Liver (tissue), 9 donors: ENCODE results near the gene DDB1. TPM values are rescaled to one million over a fixed set of nuclear protein-coding genes. Genes with fewer than 3 reads are reported as not detected.

ENCODE experiments used
- DNase-seq: peaks from one replicate; pipeline ENCODE4 v3.0.0-alpha.2; 2017; ENCODE audit warnings: low spot score
- H3K27ac ChIP-seq, 2 donors: one replicate each; pipeline ENCODE4 v1.7.0; 2013; ENCODE audit warnings: inconsistent platforms in 2 of 2, low read length in 2 of 2, control low read depth in 1 of 2, low read depth in 1 of 2, mild to moderate bottlenecking in 1 of 2
- H3K27me3 ChIP-seq, 4 donors: one replicate each; pipeline versions ENCODE4 v1.6.1 to v1.7.0; 2013; ENCODE audit warnings: low read length in 3 of 4, inconsistent platforms in 1 of 4, mild to moderate bottlenecking in 1 of 4, moderate library complexity in 1 of 4; ENCODE audit not compliant: control insufficient read depth in 4 of 4, insufficient read depth in 4 of 4
- H3K36me3 ChIP-seq, 4 donors: one replicate each; pipeline versions ENCODE4 v1.6.1 to v1.7.0; 2013; ENCODE audit warnings: low read length in 3 of 4, mild to moderate bottlenecking in 3 of 4, low read depth in 1 of 4, moderate library complexity in 1 of 4; ENCODE audit not compliant: control insufficient read depth in 4 of 4, insufficient read depth in 3 of 4
- H3K4me1 ChIP-seq, 4 donors: one replicate each; pipeline versions ENCODE4 v1.6.1 to v1.7.0; 2013; ENCODE audit warnings: low read length in 3 of 4, mild to moderate bottlenecking in 3 of 4, moderate library complexity in 1 of 4; ENCODE audit not compliant: control insufficient read depth in 4 of 4, insufficient read depth in 4 of 4
- H3K4me3 ChIP-seq, 3 donors: one replicate each; pipeline versions ENCODE4 v1.6.1 to v1.7.0; 2013; ENCODE audit warnings: low read length in 3 of 3, control low read depth in 1 of 3, low read depth in 1 of 3, mild to moderate bottlenecking in 1 of 3
- H3K9ac ChIP-seq, 2 donors: one replicate each; pipeline ENCODE4 v1.7.0; 2013; ENCODE audit warnings: low read length in 2 of 2, mild to moderate bottlenecking in 2 of 2, moderate library complexity in 2 of 2, control low read depth in 1 of 2, low read depth in 1 of 2
- H3K9me3 ChIP-seq, 4 donors: one replicate each; pipeline versions ENCODE4 v1.6.1 to v1.7.0; 2013; ENCODE audit warnings: low read length in 3 of 4; ENCODE audit not compliant: control insufficient read depth in 4 of 4
- ATF3 ChIP-seq: IDR thresholded peaks from 2 replicates; pipeline ENCODE4 v1.6.1; 2016; ENCODE audit warnings: antibody characterized with exemption
- CTCF ChIP-seq: fragments of 150-350 bp; IDR thresholded peaks from 2 replicates; pipeline ENCODE4 v1.5.1; 2017; ENCODE audit warnings: improper control_type of control experiment, low read depth, low read length; ENCODE audit not compliant: missing input control
- EGR1 ChIP-seq, 2 donors: IDR thresholded peaks; 2 replicates each; pipeline ENCODE4 v1.6.1; 2016 to 2018; ENCODE audit warnings: antibody characterized with exemption in 2 of 2, low read depth in 2 of 2
- FOXA1 ChIP-seq: IDR thresholded peaks from 2 replicates; pipeline ENCODE4 v1.6.1; 2016; ENCODE audit warnings: antibody characterized with exemption
- FOXA2 ChIP-seq: IDR thresholded peaks from 2 replicates; pipeline ENCODE4 v1.6.1; 2016; ENCODE audit warnings: antibody characterized with exemption
- GABPA ChIP-seq, 2 donors: IDR thresholded peaks in 1 of 2; conservative IDR thresholded peaks in 1 of 2; 2 replicates each; pipeline ENCODE4 v1.6.1; 2016; ENCODE audit warnings: antibody characterized with exemption in 2 of 2, mild to moderate bottlenecking in 1 of 2, moderate library complexity in 1 of 2
- HNF4A ChIP-seq, 2 donors: conservative IDR thresholded peaks; 2 replicates each; pipeline ENCODE4 v1.6.1; 2016; ENCODE audit warnings: antibody characterized with exemption in 2 of 2, mild to moderate bottlenecking in 2 of 2
- HNF4G ChIP-seq: IDR thresholded peaks from 2 replicates; pipeline ENCODE4 v1.6.1; 2016; ENCODE audit warnings: antibody characterized with exemption
- JUND ChIP-seq, 2 donors: IDR thresholded peaks; 2 replicates each; pipeline ENCODE4 v1.6.1; 2016; ENCODE audit warnings: antibody characterized with exemption in 2 of 2
- MAX ChIP-seq: IDR thresholded peaks from 2 replicates; pipeline ENCODE4 v1.6.1; 2016; ENCODE audit warnings: antibody characterized with exemption
- NR2F2 ChIP-seq: IDR thresholded peaks from 2 replicates; pipeline ENCODE4 v1.6.1; 2016; ENCODE audit warnings: antibody characterized with exemption
- RAD21 ChIP-seq, 2 donors: IDR thresholded peaks; 2 replicates each; pipeline ENCODE4 v1.6.1; 2016; ENCODE audit warnings: antibody characterized with exemption in 2 of 2, mild to moderate bottlenecking in 2 of 2
- REST ChIP-seq: IDR thresholded peaks from 2 replicates; pipeline ENCODE4 v1.6.1; 2016; ENCODE audit warnings: antibody characterized with exemption, mild to moderate bottlenecking
- RXRA ChIP-seq, 2 donors: IDR thresholded peaks; 2 replicates each; pipeline ENCODE4 v1.6.1; 2017 to 2018; ENCODE audit warnings: antibody characterized with exemption in 2 of 2, mild to moderate bottlenecking in 1 of 2
- SP1 ChIP-seq: IDR thresholded peaks from 2 replicates; pipeline ENCODE4 v1.6.1; 2018; ENCODE audit warnings: antibody characterized with exemption, mild to moderate bottlenecking
- TAF1 ChIP-seq: conservative IDR thresholded peaks from 2 replicates; pipeline ENCODE4 v1.6.1; 2016; ENCODE audit warnings: antibody characterized with exemption, mild to moderate bottlenecking
- YY1 ChIP-seq: IDR thresholded peaks from 2 replicates; pipeline ENCODE4 v1.6.1; 2016; ENCODE audit warnings: antibody characterized with exemption, mild to moderate bottlenecking
- WGBS: extraction: QIAGEN DNeasy Blood & Tissue Kit; methylation state at CpG from one replicate; pipeline ENCODE4 v1.1.7; 2013; 5-methylcytosine and 5-hydroxymethylcytosine counted together
- polyA plus RNA-seq, 2 donors: library from polyadenylated mRNA; stranded (reverse) in 1 of 2; unstranded in 1 of 2; fragments of 200-250 nt in 1 of 2; fragments of >200 nt in 1 of 2; fragmentation: Nextera tagmentation in 1 of 2; extraction: Ambion mirVana in 1 of 2; gene quantifications; one replicate each; pipeline versions ENCODE4 v1.2.1 to v1.2.3, GENCODE V29; 2013 to 2015
- total RNA-seq, 2 donors: library from RNA; depleted of rRNA; stranded (reverse); fragments of >200 nt; gene quantifications; one replicate each; pipeline ENCODE4 v1.2.3, GENCODE V29; 2014
- donor health status: healthy.
- donor health status: healthy.
- donor health status: healthy.
- donor health status: healthy.
- donor health status: healthy.

Gene DDB1
- total and polyA plus RNA-seq, 4 donors = 37.5 to 146 (median 88.9) TPM

- Histone ChIP-seq H3K9me3 (no peaks in the 10 kb centered on the region), H3K4me3 (no peak overlapping the region), H3K4me1 (peaks cover 3 to 29% (median 15%) of the 10 kb centered on the region in 4 donors), H3K9ac (no peak overlapping the region), H3K27me3 (no peaks in the 10 kb centered on the region), H3K27ac (no peak overlapping the region), H3K36me3 (no peaks in the 10 kb centered on the region)
- TF ChIP-seq MAX (no peak), RXRA (IDR thresholded peaks at IDR 0.05) (no peak), CTCF (no peak), NR2F2 (no peak), HNF4G (no peak), HNF4A (conservative IDR thresholded peaks at IDR 0.05) (no peak), EGR1 (IDR thresholded peaks at IDR 0.05; ENCODE audit: low read depth in 2 of 2) (no peak), TAF1 (no peak), FOXA2 (no peak), FOXA1 (no peak), REST (no peak), RAD21 (IDR thresholded peaks at IDR 0.05) (no peak), YY1 (no peak)
- 95% methylated on average over 2 of the region's 2 CpGs for WGBS
- no peak for DNase-seq
Measured at GRCh38 chr11:61292356-61292755, 40.5 kb downstream of the DDB1 start.

GRCh38 chr11:61290905-61291690 lies 41.8 kb downstream of the DDB1 start:
- H3K27ac ChIP-seq = no peak overlapping the region
- no peaks in the 10 kb centered on the region for H3K27me3 ChIP-seq
- 88% methylated on average over 12 of the region's 12 CpGs for WGBS
- no peaks in the 10 kb centered on the region for H3K9me3 ChIP-seq
- no peak overlapping the region for H3K9ac ChIP-seq
- no peaks in the 10 kb centered on the region for H3K36me3 ChIP-seq
- no peak for DNase-seq
- no peak overlapping the region for H3K4me3 ChIP-seq
- TF ChIP-seq TAF1 = no peak
- no peak for TF ChIP-seq REST
- no peak for TF ChIP-seq SP1
- TF ChIP-seq JUND (IDR thresholded peaks at IDR 0.05) = no peak
- no peak for TF ChIP-seq ATF3
- no peak for TF ChIP-seq FOXA2
- no peak for TF ChIP-seq FOXA1
- no peak for TF ChIP-seq MAX
- TF ChIP-seq GABPA (IDR thresholded peaks at IDR 0.05 in 1 of 2, conservative IDR thresholded peaks at IDR 0.05 in 1 of 2) = no peak
- TF ChIP-seq CTCF = no peak
- no peak for TF ChIP-seq NR2F2
- TF ChIP-seq RXRA (IDR thresholded peaks at IDR 0.05) = no peak
- TF ChIP-seq HNF4G = no peak
- no peak for TF ChIP-seq HNF4A (conservative IDR thresholded peaks at IDR 0.05)
- H3K4me1 ChIP-seq = peaks cover 3 to 25% (median 13%) of the 10 kb centered on the region in 4 donors
